HG02943 (cell line): ENCODE results near the gene LRMDA.

Experiments
- ATAC-seq: cut with Tn5 transposase; IDR thresholded peaks from one replicate; pipeline ENCODE4 v1.9.1; 2021; ENCODE audit warnings: mild to moderate bottlenecking, low read depth, moderate library complexity; ENCODE audit not compliant: unreplicated experiment

Gene LRMDA

DNA sequence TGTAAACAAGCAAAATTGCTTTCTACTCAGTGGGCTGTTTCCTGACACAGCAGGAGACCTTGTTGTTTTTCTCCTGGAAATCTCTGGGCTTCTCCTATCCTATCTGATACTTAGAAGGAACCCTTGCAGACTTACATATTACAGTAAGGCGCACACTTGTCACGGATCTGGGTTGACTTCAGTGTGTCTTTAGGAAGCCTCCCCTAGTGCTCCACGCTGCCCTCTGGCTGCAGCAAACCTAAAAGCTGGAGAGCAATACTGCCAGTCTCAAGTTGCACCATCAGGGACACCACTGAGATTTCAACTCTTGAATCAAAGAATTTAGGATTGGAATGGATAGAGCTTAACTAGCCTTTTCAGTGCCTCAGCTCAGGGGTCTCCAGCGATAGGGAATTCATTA is 495.3 kb downstream of the LRMDA start:
- no peak for ATAC-seq

DNA sequence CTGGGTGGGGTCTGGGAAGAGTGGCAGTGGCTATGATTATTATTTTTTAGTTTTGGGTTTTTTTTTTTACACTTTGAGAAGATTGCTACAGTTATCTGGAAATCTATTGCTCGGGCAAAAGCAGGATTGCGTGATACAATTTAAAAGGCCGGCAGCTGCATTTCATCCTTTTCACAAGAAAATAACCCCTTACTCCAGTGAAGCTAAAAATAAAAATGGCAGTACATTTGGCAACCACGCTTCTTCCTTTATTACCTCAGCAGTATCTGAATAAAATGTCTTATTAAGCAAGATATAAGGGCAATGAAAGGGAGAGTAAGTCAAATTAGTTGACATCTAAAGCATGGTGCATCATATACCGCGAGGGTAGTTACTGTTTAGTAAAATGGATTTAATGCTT is 496.8 kb downstream of the LRMDA start:
- no peak for ATAC-seq

DNA sequence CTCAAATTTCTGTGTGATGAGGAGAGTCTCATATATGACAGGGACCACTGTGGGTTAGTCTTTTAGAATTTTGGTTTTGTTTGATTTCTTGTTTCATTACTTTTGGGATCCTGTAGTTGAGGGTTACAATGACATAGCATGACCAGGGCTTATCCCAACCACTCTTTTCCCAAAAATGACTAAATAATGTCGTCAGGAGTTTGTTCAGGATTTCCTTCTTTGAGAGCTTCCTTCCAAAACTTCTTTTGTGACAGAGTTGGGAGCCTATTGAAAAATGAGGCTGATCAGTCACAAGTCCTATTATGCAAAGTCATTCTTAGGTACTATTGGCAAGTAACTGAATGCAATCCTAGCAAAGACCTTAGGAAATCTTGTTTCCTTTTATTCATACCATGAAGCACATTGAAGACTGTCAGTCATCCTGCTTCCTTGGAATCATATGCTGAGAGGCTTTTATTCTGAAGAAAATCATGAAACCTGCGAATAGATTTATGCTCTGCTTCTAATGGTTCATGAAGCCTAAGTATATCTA is 498.3 kb downstream of the LRMDA start:
- ATAC-seq = no peak

DNA sequence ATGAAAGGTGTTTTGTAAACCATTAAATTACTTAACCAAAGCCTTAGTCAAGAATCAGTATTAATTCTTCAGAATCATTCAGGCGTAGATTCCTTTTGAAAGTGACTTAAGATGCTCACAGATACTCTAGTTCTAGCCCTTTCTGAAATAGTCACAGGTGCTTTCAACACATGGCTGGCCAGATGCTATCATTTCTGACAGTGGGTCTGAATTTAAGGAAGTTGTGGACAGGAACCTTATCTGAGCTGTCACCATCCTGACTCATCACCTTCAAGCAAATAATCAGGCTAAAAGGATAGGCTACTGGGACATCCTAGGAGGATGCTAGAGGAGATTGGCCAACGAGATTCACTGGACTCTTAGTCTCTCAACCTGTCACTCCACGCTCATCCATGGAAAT is 501.5 kb downstream of the LRMDA start:
- ATAC-seq = peak; percentile 55

DNA sequence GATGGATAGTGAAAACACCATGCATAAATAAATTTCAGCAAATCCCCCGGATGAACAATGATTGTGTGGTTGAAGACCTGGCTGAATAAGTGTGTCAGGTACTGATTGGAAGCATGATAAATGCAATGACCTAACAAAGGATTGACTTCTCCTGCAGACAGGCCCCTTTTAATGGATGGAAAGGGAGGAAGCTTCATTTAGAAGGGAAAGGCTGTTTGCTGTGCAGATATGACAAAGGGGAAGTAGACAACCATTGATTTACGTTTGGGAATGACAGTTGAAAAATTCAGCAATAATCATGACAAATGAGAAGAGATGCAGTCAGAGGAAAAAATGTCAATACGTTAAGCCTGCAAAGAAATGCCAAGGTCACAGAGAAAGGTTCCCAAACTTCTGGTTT is 503.8 kb downstream of the LRMDA start:
- ATAC-seq = no peak

DNA sequence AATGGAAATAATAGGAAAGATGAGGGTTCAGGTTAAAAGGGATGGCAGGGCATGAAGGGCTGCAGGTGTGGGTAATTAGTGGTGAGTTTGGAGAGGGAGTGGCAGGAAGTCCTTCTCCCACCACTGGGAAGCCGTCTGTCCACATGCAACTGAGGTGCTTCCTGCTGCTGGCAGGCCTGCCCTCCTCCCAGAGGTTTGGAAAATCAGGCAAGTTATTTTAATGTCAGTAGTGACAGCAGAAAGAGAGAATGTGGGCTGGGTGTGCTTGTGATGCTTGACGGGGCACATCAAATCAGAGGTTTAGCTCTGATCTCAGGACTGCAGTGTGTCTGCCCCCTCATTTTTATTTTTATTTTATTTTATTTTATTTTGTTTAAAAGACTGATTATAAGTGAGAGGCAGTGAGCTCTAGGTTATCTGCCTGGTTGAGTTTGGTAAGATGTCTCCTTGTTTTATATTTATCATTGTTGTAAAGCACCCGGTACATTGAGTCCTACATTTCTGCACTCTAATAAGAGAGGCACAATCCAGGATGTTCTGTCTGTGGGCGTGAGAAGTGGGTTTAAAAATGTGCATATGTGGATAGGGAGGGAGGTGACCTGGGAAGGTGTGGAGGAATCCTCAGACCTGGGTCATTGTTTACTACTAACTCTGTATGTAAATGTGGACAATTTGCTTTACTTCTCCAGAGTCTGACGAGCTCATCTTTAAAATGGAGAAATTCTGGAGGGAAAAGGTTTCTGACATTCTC is 504.4 kb downstream of the LRMDA start:
- no peak for ATAC-seq

DNA sequence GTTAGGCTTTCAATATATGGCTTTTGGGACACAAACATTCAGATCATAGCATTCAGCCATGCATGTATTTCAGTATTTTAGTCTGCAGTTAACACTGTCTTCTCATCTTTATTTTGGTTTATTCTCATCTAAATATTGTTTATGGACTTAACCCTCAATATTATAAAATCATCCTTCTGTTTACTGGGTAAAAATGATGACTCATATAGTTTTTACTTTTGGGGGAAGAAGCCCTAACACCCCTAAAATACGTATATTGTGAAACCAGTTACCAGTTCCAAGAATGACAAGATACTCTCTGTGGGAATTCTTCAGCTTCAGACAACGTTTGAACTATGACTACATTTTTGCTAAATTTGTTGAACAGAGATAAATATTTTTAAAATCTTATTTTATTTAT is 505.4 kb downstream of the LRMDA start:
- no peak for ATAC-seq

DNA sequence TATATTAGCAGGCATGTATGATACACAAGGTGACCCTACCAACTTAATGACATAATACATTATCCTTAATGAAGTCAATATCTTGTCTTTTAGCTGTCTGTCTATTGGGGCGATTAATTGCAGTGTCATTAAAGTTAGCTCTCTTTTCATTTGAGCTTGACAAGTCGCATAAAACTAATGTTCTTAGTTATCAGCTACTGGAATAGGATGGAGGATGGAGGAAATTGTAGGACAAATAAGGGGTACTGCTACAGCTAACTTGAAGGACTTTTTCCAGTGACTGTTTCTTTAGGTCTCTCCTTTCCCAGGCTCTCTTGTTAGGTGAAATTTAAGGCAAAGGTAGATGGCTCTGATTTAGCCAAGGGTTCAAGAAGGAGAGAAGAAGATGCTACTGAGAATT is 506.4 kb downstream of the LRMDA start:
- ATAC-seq = no peak

DNA sequence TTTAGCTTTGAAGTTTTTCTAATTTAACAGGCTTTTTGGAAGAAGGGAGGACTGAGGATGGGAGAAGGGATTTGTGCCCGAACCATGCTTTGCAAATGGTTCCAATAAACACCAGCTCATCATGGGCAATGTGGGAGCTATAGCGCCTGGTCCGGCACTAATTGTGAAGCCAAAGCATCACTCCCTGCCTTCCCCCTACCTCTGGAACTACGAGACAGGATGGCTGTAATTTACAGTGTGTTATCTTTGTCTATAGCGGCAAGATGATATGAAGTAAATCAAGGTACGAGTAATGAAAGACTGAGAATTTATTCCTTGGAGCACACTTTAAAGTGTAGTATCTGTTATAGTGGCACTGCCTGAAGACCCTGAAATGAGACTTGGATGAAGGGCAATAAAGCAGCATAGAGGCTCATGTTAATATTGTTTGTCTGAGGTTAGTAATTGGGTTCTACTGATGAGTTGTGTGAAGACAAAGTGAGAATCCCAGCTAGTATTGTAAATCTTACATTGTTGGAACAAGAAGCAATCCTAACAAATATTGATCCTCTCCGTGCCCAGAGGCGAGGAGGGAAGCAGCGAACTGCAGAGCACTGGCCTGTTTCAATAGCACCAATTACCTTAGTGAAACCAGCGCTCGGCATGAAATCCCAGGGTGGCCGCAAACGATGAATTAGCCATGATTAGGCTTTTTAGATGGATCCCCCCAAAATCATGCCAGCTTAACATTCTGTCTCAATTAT is 507.1 kb downstream of the LRMDA start:
- no peak for ATAC-seq

DNA sequence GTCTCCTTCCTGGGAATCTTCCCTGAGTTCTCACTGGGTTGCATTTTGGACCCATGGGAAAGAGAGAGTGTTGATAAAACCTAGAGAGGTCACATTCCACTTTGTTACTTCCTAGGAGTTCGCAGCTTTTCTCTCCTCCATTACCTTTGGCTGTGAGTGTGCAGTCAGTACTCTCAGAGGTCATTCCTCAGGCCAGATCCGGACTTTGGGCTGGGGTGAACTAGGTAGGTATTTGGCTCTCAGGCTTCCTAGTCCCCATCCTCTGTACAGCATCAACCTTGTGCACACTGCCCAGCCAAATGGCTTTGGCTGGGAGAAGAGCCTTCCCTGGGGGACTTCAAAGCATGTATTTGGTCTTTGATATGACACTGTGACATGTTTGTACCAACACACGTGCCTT is 508.1 kb downstream of the LRMDA start:
- ATAC-seq = no peak

DNA sequence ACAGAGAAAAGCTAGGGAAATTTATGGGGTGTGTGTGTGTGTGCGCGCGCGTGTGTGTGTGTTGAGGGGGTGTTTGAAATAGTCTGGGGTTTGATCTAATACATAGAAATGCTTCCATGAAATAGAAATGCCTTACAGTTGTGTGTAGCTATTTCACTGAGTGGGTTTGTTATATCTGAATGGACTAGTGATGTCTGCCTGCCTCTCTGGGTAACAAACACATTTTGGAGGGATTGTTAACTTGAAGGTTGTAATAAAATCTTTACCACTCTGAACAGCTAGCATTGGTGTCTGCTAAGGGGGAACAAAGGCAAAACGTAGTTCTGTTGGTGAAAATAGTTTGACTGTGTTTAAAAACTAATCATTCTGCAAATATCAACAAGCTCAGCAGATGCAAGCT is 509.3 kb downstream of the LRMDA start:
- ATAC-seq = no peak

DNA sequence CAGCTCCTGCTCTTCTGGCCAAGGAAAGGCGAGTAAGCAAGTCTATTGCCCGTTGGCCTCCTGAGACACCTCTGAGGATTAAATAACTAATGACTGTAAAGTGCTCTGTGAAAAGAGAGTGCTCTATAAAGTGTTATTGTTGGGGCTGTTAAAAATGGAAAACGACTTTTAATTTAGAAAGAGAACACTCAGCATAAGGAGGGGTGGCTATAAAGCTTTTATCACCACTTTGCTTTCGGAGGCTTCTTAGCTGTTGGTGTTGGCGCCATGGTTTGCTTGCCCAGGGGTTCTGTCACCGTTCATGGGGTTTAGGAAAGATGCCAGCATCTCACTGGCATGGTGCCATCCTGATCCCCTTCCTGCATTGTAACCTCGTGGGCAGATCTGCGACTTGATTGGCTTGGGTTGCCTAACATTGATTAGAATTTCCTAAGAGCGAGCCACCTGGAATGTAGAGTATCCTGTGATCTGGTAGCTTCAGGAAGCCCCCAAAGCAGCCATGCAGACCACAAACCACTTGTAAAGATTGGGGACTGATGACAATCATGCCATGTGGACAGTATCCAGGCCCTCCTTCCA is 509.9 kb downstream of the LRMDA start:
- ATAC-seq = no peak

DNA sequence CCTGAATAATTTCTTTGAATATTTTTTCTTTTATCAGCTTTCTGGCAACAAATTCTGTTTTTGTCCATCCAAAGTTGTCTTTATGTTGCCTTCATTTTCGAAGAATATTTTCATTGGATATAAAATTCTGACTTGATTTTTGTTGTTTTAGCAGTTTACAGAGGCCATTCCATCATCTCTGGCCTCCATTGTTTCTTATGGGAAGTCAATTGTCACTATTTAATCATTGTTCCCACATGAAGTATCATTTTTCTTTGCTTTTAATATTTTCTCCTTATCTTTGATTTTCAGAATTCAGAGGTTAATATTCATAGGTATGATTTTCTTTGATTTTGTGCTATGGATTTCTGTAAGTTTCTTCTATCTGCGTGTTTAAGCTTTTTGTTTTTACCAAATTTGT is 512.6 kb downstream of the LRMDA start:
- no peak for ATAC-seq

DNA sequence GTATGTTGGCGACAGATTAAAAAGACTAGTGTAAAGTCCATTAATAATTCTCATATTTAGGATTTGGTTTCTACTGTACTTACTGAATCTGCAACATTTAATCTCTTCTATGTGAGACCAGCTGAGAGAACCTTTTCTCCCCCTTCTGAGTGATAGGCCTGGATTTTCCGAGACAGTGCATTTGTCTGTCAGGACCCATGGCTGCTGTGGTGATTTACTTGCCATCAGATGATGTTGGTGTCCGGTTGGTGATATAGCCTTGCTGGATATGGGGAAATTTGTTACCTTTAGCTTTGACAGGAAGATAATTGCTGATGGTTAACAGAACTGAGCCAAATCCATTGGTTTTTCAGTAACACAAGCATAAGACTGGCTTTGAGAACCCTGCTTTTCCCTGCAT is 517.2 kb downstream of the LRMDA start:
- no peak for ATAC-seq

DNA sequence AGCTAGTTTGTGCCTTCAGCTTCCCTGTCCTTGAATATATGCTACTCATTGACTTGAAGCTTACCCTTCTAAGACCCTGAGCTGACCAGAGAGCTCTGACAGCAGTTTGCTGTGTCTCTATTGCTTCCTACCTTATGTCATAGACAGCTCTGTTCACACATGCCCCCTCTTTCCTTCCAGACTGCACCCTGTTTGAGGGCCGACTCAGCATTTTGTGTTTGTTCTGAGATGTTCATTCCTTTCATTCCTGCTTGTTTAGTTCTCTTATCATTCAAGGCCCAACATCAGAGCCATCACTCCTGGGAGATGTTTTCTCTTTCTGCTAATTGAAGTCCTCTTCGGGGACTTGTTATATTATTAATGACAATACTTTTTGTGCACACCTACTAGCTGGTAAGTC is 518.9 kb downstream of the LRMDA start:
- ATAC-seq = no peak

DNA sequence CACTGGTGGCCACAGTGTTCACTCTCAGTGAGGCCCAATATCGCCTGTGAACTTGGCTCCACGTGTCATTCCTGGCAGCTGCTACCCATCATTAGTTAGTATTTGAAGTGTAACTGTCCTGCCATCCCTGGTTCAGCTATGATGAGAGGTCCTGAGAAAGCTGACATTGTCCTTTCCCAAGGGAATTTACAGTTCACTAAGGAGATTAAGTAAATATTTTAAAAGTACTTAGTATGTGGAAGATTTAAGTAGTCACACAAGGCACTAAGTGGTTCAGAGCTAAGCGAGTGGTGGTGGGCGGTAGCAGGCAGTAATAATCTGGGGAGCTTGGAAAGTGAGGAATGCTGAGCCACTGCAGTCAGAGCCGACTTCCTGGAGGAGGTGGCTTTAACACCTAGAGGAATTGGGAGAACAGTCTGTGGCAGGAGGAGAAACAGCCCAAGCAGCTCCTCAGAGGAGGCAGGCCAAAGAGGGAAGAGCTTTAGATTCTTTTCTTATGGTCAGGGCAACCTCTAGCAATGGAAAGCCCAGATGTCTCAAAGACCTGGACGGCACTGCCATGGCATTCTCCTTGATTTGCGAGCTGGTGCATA is 519.7 kb downstream of the LRMDA start:
- ATAC-seq = no peak

DNA sequence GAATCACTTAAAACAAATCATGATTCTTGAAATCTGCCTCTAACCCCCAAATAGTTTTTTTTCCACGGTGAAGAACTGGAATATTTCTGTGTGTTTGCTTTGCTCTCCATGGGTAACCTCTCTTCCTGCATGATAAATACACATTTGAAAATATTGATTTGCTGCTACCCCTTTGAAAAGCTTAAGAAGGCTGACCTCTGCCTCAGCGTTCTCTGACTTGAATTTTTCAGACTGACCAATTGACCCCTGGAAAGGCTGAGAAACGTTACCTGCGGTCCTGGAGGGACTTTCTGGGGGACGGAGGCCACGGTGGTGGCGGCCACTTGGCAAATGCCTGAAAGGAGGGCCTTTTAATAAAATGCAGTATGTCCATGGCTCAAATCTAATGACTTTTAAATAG is 520.2 kb downstream of the LRMDA start:
- ATAC-seq = no peak

DNA sequence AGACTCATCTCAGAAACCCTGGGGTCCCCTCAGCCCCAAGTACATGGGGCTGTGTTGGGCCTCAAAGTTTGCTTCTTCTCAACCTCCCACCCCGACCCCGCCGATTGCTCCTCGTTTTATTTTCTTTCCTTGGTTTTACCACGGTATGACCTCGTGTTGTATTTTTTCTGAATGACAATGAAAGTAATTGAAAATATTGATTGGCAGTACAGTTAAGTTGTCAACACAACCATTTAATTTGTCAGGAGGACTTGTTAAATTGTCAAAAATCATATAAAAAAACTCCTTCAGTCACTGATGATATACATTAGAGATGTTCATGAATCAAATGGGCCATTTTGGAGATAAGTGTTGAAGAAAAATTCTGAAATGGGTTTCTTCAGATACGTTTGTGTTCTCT is 520.7 kb downstream of the LRMDA start:
- ATAC-seq = no peak

DNA sequence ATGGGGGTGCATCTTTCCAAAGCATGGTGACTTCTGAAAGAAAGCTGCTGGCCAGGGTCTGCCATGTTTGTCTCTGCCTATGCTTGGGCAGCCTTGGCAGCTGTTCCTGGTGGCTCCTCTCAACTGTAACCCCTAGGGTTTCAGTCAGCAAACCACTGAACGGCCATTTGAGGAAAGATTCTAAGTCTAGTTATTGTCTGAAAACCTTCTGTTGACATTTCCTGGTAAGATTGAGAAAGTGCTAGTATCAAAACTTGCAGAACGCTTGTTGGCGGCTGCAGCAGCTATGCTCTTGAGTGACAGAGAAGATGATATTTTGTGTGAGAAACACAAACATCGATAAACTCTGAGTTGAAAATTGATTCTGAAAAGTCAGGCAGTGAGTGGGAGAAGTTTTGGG is 523.1 kb downstream of the LRMDA start:
- no peak for ATAC-seq

DNA sequence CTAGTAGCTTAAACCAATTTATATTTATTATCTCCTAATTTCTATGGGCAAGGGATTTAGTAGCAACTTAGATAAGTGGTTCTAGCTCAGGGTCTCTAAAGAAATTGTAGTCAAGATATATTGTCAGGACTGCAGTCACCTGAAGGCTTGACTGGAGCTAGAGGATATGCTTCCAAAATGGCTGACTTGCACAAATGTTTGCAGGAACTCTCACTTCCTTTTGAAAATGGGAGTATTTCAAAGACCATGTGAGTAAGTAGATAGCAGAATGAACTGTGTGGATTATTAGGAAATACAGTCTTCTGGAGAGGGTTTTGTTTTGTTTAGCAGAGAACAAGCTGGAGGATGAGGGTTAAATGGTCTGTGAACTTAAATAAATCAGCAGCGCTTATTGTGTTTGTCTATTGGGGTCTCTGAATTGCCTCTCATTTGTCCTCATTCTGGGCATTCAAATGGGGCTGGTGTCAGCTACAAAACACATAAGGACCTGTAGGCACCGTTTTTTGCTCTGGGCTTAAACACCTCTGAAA is 524.6 kb downstream of the LRMDA start:
- ATAC-seq = no peak

DNA sequence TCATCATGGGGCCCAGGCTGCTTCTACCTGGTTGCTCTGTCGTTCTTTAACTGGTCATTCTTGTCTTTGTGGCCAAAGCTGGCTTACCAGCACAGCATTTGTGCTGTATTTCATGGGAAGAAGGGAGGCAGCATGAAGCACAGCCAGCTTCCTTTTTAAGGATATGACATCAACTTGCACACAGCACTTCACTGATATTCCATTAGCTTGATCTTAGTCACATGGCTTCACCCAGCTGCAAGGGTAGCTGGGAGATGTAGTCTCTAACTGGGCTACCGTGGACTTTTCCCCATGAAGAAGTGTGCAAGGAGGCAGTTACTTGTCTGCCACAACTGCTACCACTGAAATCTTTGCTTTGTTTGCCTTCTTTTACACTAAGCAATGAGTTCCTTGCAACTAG is 525.2 kb downstream of the LRMDA start:
- no peak for ATAC-seq
